Natural killer cell (primary cell): Measurements from ENCODE around the gene KNDC1. TPM values are rescaled to one million over a fixed set of nuclear protein-coding genes. Genes with fewer than 3 reads are reported as not detected.
A peak's percentile ranks its signal among the peaks of the same experiment; 100 is the strongest.
"Not testable (repeated sequence)": the region's sequence is repeated elsewhere in the genome, so short reads cannot be mapped to it uniquely, and the experiment has no call there.

Experiments
- ATAC-seq, 3 donors: fragments of 150-1000 bp in 2 of 3; fragments of 200-7000 bp in 1 of 3; cut with Tn5 transposase; 1 replicate in 1 of 3; 2 replicates in 2 of 3; pipeline ENCODE4 v1.10.0; 2021; ENCODE audit warnings: mild to moderate bottlenecking in 2 of 3, moderate library complexity in 2 of 3
- DNase-seq, 2 donors: peaks; one replicate each; pipeline versions ENCODE4 v3.0.0 to v3.0.0-alpha.2; 2013 to 2021; ENCODE audit warnings: mixed read lengths in 1 of 2
- H3K27ac ChIP-seq: one replicate; pipeline ENCODE4 v1.5.1; 2013; ENCODE audit warnings: mild to moderate bottlenecking, low read length
- H3K27me3 ChIP-seq: one replicate; pipeline ENCODE4 v1.6.1; 2013; ENCODE audit warnings: low read length; ENCODE audit not compliant: control insufficient read depth, insufficient read depth
- H3K36me3 ChIP-seq: one replicate; pipeline ENCODE4 v1.6.1; 2013; ENCODE audit warnings: low read length; ENCODE audit not compliant: control insufficient read depth, insufficient read depth
- H3K4me1 ChIP-seq: one replicate; pipeline ENCODE4 v1.6.1; 2013; ENCODE audit warnings: low read length; ENCODE audit not compliant: control insufficient read depth, insufficient read depth
- H3K4me3 ChIP-seq: one replicate; pipeline ENCODE4 v1.5.1; 2013; ENCODE audit warnings: low read length
- H3K9me3 ChIP-seq: one replicate; pipeline ENCODE4 v1.6.1; 2013; ENCODE audit warnings: low read length; ENCODE audit not compliant: control insufficient read depth, insufficient read depth
- H3K27ac Mint-ChIP-seq, 2 donors: one replicate each; pipeline ENCODE4 v1.8.0; 2022; ENCODE audit warnings: mild to moderate bottlenecking in 2 of 2, mixed read lengths in 2 of 2, moderate library complexity in 1 of 2
- H3K27me3 Mint-ChIP-seq, 2 donors: one replicate each; pipeline ENCODE4 v1.8.0; 2022; ENCODE audit warnings: low read depth in 2 of 2, mixed read lengths in 2 of 2
- H3K36me3 Mint-ChIP-seq: one replicate; pipeline ENCODE4 v1.8.0; 2022; ENCODE audit warnings: mixed read lengths
- H3K4me1 Mint-ChIP-seq, 2 donors: one replicate each; pipeline ENCODE4 v1.8.0; 2022; ENCODE audit warnings: mixed read lengths in 2 of 2
- H3K4me3 Mint-ChIP-seq: one replicate; pipeline ENCODE4 v1.8.0; 2022; ENCODE audit warnings: mild to moderate bottlenecking, moderate library complexity, mixed read lengths
- H3K9me3 Mint-ChIP-seq, 2 donors: one replicate each; pipeline ENCODE4 v1.8.0; 2022; ENCODE audit warnings: mixed read lengths in 2 of 2
- CTCF ChIP-seq: fragments of 200-600 bp; IDR thresholded peaks from one replicate; pipeline ENCODE4 v1.8.0; 2022; ENCODE audit warnings: antibody characterized with exemption
- WGBS: methylation state at CpG from one replicate; pipeline ENCODE4 v1.1.7; 2013; ENCODE audit warnings: missing lambda C conversion rate; ENCODE audit not compliant: insufficient coverage; 5-methylcytosine and 5-hydroxymethylcytosine counted together
- intact Hi-C: fragments of 100-400 bp; cut with micrococcal nuclease; formaldehyde crosslinking; loops from one replicate; pipeline ENCODE4 v1.14.2; 2022
- total RNA-seq, 4 donors: library from RNA; stranded (reverse); fragments of 120-200 nt in 1 of 4; gene quantifications; one replicate each; pipeline versions ENCODE4 v1.2.3 to v1.2.4, GENCODE V29; 2013 to 2022

The KNDC1 gene
- total RNA-seq, 3 donors from 2014 or later (not counting 1 experiment from before 2014, with no cell fraction given): 2.1 to 5.9 TPM; not detected in 1

- Histone ChIP-seq H3K4me3 (no peak overlapping the region), H3K27me3 (no peaks in the 10 kb centered on the region), H3K4me1 (no peaks in the 10 kb centered on the region), H3K27ac (no peak overlapping the region), H3K36me3 (no peaks in the 10 kb centered on the region), H3K9me3 (no peaks in the 10 kb centered on the region)
- DNase-seq (no peak), ATAC-seq (no peak)
- Mint-ChIP-seq H3K27me3 (peaks cover 0 to 2% of the 10 kb centered on the region in 2 donors), H3K36me3 (no peaks in the 10 kb centered on the region), H3K4me1 (no peaks in the 10 kb centered on the region), H3K27ac (peak overlapping the region in 1 of 2 donors; percentile 20), H3K4me3 (no peak overlapping the region), H3K9me3 (no peaks in the 10 kb centered on the region)
- intact Hi-C loops: no loop called here
- TF ChIP-seq CTCF: no peak
- WGBS: 76% methylated on average over 20 of the region's 20 CpGs
Measured at GRCh38 chr10:133134411-133135115, 25.5 kb upstream of the KNDC1 start.

- no peaks in the 10 kb centered on the region for H3K9me3 ChIP-seq
- WGBS: 74% methylated on average over 8 of the region's 8 CpGs
- Mint-ChIP-seq H3K27me3 (peaks cover 0 to 2% of the 10 kb centered on the region in 2 donors), H3K9me3 (no peaks in the 10 kb centered on the region), H3K27ac (no peak overlapping the region), H3K4me1 (no peaks in the 10 kb centered on the region), H3K4me3 (no peak overlapping the region), H3K36me3 (no peaks in the 10 kb centered on the region)
- H3K4me3 ChIP-seq: no peak overlapping the region
- H3K27ac ChIP-seq: no peak overlapping the region
- H3K27me3 ChIP-seq: no peaks in the 10 kb centered on the region
- no peaks in the 10 kb centered on the region for H3K36me3 ChIP-seq
- DNase-seq (no peak), ATAC-seq (no peak)
- TF ChIP-seq CTCF: no peak
- intact Hi-C loops: no loop called here
- no peaks in the 10 kb centered on the region for H3K4me1 ChIP-seq
Measured at GRCh38 chr10:133135116-133135465, 24.9 kb upstream of the KNDC1 start.

- H3K9me3 ChIP-seq, H3K27ac Mint-ChIP-seq, H3K4me1 ChIP-seq, intact Hi-C loops, H3K36me3 ChIP-seq, H3K9me3 Mint-ChIP-seq, H3K4me1 Mint-ChIP-seq, H3K4me3 ChIP-seq, H3K27ac ChIP-seq, H3K36me3 Mint-ChIP-seq, DNase-seq, H3K27me3 ChIP-seq, H3K27me3 Mint-ChIP-seq, ATAC-seq, H3K4me3 Mint-ChIP-seq: not testable (repeated sequence)
- WGBS: 88% methylated on average over 5 of the region's 12 CpGs
Measured at GRCh38 chr10:133137486-133138145, 22.4 kb upstream of the KNDC1 start.

GRCh38 chr10:133139551-133140065, 20.4 kb upstream of the KNDC1 start:
- no peak overlapping the region for H3K27ac Mint-ChIP-seq
- H3K4me1 Mint-ChIP-seq: peaks cover 0 to 11% of the 10 kb centered on the region in 2 donors
- H3K9me3 Mint-ChIP-seq: no peaks in the 10 kb centered on the region
- WGBS: 39% methylated on average over 17 of the region's 17 CpGs
- H3K27me3 ChIP-seq: no peaks in the 10 kb centered on the region
- no peak overlapping the region for H3K4me3 ChIP-seq
- no peak overlapping the region for H3K27ac ChIP-seq
- H3K36me3 Mint-ChIP-seq: no peaks in the 10 kb centered on the region
- H3K4me1 ChIP-seq: peaks cover 4% of the 10 kb centered on the region
- H3K9me3 ChIP-seq: no peaks in the 10 kb centered on the region
- H3K4me3 Mint-ChIP-seq: no peak overlapping the region
- TF ChIP-seq CTCF: no peak
- no peaks in the 10 kb centered on the region for H3K36me3 ChIP-seq
- peaks cover 4 to 5% of the 10 kb centered on the region in 2 donors for H3K27me3 Mint-ChIP-seq
- ATAC-seq: no peak
- DNase-seq: no peak
- intact Hi-C loops: no loop called here
